GM18951 (cell line): ENCODE data around the gene HTR5A.

ENCODE experiments used
- POLR2A ChIP-seq: IDR thresholded peaks from 4 replicates; pipeline ENCODE4 v1.6.1; 2011; ENCODE audit warnings: mild to moderate bottlenecking; ENCODE audit not compliant: insufficient read length, insufficient read depth; ENCODE audit errors: extremely low read depth
- in situ Hi-C: fragments of 300-500 bp; cut with MboI; formaldehyde crosslinking; loops from one replicate; pipeline ENCODE4 v1.12.0; 2022; ENCODE audit warnings: low sequenced_read_pairs, mixed read lengths, inconsistent platforms; ENCODE audit not compliant: unreplicated experiment

HTR5A gene

DNA sequence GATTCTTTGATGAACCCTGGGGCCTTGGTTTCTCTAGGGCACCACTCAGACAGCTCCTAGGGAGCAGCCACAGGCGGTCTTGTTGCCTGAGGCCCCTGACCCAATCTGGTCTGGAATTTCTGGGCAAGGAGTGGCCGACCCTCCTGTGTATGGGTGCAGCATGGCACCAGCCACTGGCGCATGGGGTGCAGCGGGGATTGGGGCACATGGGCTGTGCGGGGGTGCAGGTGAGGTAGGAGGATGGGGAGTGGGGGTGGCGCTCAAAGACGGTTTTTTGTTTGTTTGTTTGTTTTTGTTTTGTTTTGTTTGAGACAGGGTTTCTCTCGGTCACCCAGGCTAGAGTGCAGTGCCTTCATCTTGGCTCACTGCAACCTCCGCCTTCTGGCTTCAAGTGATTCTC, 62.3 kb downstream of the HTR5A start:
- no peak for TF ChIP-seq POLR2A
- in situ Hi-C loops, result no loop called here

DNA sequence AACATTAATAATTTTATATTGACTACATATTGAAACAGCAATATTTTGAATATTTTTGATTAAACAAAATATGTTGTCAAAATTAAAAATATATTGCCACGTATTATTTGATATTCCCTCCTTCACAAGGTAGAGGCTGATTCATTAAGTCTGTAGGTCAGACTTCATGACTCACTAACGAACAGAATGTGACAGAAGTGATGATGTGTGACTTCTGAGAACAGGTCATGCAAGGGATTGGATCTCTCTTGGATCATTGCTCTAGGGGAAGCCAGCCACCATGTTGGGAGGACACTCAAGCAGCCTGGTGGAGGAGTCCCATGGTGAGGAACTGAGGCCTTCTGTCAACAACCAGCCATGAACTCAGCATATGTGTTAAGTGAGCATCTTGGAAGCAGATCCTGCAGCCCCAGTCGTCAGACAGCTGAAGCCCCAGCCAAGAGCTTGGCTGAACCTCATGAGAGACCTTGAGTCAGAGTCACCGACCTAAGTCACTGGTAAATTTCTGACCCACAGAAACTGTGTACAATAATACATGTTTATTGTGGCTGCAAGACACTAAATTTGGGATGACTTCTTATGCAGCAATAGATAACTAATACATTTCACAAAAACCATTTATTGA, 66.6 kb downstream of the HTR5A start:
- no peak for TF ChIP-seq POLR2A
- in situ Hi-C loops, result no loop called here
